Activated T-helper 2 cell treated with anti-CD3 and anti-CD28 coated beads, Interferon-gamma antibody, Interleukin-2, Interleukin-4, amounts not matched to agents 10 μg/mL and 5 μg/mL and 100 μg/mL, durations not matched to agents 14 hours and 24 hours and 36 hours (primary cell): ENCODE measurements around the gene SLC27A1. TPM values are rescaled to one million over a fixed set of nuclear protein-coding genes. Genes with fewer than 3 reads are reported as not detected.

ENCODE experiments used
- DNase-seq: peaks from one replicate; pipeline ENCODE4 v3.0.0; 2021; ENCODE audit warnings: low spot score
- H3K27ac Mint-ChIP-seq: one replicate; pipeline ENCODE4 v1.8.0; 2021; ENCODE audit warnings: mixed read lengths
- H3K27me3 Mint-ChIP-seq: one replicate; pipeline ENCODE4 v1.8.0; 2021; ENCODE audit warnings: low read depth, mixed read lengths
- H3K36me3 Mint-ChIP-seq: one replicate; pipeline ENCODE4 v1.8.0; 2021; ENCODE audit warnings: low read depth, mixed read lengths
- H3K4me1 Mint-ChIP-seq: one replicate; pipeline ENCODE4 v1.8.0; 2021; ENCODE audit warnings: low read depth, mixed read lengths
- H3K4me3 Mint-ChIP-seq: one replicate; pipeline ENCODE4 v1.8.0; 2021; ENCODE audit warnings: low read depth, mild to moderate bottlenecking, moderate library complexity, mixed read lengths
- H3K9me3 Mint-ChIP-seq: one replicate; pipeline ENCODE4 v1.8.0; 2021; ENCODE audit warnings: mixed read lengths
- intact Hi-C: fragments of 100-400 bp; cut with micrococcal nuclease; formaldehyde crosslinking; loops from one replicate; pipeline ENCODE4 v1.15.1; 2023
- total RNA-seq: library from RNA; stranded (reverse); gene quantifications from 2 replicates; pipeline ENCODE4 v1.2.3, GENCODE V29; 2022

The SLC27A1 gene
- total RNA-seq, 1 donor from 2014 or later = 3.1 TPM

DNA sequence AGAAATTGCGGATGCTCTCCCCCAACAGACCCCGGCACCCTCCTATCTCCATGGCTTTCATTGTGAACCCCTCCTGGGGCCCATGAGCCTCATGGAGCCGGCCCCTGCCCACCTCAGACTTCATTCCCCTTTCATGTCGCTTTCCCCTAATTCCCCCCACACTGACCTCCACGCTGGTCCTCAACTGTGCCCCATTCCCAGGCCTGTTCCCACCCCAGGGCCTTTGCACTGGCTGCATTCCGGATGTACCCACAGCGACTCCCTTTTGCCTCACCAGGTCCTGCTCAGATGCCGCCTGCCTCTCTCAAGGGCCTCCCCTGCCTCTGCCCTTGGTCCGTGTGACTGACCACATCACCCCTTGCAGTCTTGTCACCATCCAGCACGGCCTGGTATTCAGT is 13.3 kb downstream of the SLC27A1 start:
- DNase-seq = no peak
- intact Hi-C loops = no loop called here
- no peaks in the 10 kb centered on the region for H3K27me3 Mint-ChIP-seq
- no peaks in the 10 kb centered on the region for H3K9me3 Mint-ChIP-seq
- no peak overlapping the region for H3K4me3 Mint-ChIP-seq
- no peaks in the 10 kb centered on the region for H3K36me3 Mint-ChIP-seq
- no peak overlapping the region for H3K27ac Mint-ChIP-seq
- H3K4me1 Mint-ChIP-seq = no peaks in the 10 kb centered on the region

DNA sequence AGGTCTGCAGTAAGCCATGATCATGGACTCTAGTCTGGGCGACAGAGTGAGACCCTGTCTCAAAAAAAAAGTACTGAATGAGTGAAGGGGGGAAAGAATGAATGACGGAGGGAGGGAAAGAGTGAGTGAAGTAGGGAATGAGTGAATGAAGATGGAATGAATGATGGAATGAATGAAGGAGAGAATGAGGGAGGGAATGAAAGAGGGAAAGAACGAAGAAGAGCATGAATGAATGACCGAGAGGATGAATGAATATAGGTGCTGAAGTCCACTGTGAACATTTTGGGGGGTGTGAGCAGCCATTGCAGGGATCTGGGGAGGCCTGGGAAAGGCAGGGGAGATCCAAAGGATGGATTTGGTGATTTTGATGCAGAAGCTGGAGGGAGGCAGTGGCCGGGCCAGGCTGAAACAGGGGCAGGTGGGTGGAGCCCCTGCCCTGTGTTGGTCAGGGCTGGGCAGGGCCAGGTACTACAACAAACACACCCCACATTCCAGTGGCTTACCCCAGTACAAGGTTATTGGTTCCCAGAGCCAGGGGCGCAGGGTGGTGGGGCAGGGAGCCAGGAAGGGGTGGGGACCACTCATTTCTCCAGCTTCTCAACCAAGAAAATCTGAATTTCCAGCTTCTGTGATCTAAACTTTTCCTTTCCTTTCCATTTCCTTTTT is 14.3 kb downstream of the SLC27A1 start:
- H3K27ac Mint-ChIP-seq = no peak overlapping the region
- peaks cover 7% of the 10 kb centered on the region for H3K4me1 Mint-ChIP-seq
- intact Hi-C loops = no loop called here
- H3K9me3 Mint-ChIP-seq = no peaks in the 10 kb centered on the region
- no peaks in the 10 kb centered on the region for H3K27me3 Mint-ChIP-seq
- no peaks in the 10 kb centered on the region for H3K36me3 Mint-ChIP-seq
- DNase-seq = no peak
- no peak overlapping the region for H3K4me3 Mint-ChIP-seq

DNA sequence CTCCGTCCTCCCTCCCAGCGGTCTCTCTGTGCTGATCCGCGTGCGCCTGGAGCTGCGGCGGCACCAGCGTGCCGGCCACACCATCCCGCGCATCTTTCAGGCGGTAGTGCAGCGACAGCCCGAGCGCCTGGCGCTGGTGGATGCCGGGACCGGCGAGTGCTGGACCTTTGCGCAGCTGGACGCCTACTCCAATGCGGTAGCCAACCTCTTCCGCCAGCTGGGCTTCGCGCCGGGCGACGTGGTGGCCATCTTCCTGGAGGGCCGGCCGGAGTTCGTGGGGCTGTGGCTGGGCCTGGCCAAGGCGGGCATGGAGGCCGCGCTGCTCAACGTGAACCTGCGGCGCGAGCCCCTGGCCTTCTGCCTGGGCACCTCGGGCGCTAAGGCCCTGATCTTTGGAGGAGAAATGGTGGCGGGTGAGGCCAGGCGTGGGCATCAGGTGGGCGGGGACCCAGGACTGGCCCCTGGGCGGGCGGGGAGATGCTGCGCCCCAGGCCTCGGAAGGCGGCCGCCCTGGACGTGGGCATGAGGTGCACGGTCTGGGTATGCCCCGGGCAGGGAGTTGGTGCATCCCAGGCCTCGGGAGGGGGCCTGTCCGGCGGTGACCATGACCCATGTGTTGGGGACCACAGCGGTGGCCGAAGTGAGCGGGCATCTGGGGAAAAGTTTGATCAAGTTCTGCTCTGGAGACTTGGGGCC is 16.4 kb downstream of the SLC27A1 start:
- Mint-ChIP-seq H3K27me3 (no peaks in the 10 kb centered on the region), H3K9me3 (no peaks in the 10 kb centered on the region), H3K4me1 (peaks cover 17% of the 10 kb centered on the region), H3K36me3 (no peaks in the 10 kb centered on the region), H3K4me3 (no peak overlapping the region), H3K27ac (no peak overlapping the region)
- DNase-seq = no peak
- intact Hi-C loops = no loop called here

DNA sequence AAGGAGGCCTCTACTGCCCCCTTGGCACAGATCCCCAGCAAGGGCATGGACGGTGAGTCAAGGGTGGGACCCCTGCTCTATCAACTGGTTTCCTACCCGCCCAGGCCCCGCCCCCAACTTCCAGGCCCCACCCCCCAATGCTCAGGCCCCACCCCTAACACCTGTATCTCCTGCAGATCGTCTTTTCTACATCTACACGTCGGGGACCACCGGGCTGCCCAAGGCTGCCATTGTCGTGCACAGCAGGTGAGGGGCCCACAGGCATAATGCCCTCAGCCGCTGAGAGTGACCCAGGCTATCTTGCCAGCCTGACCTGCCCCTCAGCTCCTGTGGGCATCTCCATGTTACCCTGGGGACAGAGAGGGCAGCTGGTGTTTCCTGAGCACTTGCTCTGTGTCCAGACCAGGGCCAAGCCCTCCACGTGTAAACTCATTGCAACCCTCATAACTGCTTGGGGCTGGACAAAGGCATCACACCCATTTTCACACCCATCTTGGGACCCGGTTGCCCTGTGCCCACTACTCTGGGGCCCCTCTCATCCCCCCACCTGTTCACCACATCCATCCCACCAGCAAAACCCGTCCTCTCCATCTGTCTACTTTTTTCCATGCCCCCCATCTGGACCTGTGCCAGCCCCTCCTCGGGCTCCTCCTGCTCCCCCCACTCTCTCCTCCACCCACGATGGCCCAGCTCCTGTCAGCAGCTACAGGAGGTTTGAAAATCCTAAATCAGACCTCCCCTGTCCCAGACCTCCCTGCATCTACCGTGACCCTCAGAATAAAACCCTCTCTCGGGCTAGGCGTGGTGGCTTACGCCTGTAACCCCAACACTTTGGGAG is 17.2 kb downstream of the SLC27A1 start:
- H3K4me3 Mint-ChIP-seq = no peak overlapping the region
- H3K27me3 Mint-ChIP-seq = no peaks in the 10 kb centered on the region
- H3K9me3 Mint-ChIP-seq = no peaks in the 10 kb centered on the region
- H3K4me1 Mint-ChIP-seq = peaks cover 17% of the 10 kb centered on the region
- H3K36me3 Mint-ChIP-seq = no peaks in the 10 kb centered on the region
- no peak for DNase-seq
- intact Hi-C loops = no loop called here
- no peak overlapping the region for H3K27ac Mint-ChIP-seq

DNA sequence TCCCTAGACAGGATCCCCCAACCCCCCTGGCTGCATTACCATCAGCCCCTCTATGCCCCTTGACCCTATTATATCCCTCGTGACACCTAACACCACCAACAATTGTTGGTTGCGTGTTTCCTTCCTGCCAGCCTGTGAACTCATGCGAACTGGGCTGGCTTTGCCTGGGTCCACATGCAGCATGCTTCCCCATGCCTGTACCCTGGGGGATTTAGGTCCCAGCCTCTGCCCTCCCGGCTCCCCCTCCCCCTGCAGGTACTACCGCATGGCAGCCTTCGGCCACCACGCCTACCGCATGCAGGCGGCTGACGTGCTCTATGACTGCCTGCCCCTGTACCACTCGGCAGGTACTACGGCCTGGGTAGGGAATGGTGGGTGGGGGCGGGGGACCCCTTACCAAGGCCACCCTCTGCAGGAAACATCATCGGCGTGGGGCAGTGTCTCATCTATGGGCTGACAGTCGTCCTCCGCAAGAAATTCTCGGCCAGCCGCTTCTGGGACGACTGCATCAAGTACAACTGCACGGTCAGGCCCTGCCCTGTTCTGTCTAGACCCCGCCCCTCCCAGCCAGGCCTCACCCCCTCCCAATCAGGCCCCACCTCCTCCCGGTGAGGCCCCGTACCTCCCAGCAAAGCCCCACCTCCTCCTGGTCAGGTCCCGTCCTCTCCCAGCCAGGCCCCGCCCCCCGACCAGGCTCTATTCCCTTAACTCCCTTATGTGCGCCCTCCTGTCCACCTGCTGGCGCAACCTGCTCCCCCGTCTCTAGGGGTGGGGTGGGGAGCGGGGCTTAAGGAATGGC is 18.5 kb downstream of the SLC27A1 start:
- no peaks in the 10 kb centered on the region for H3K36me3 Mint-ChIP-seq
- H3K27me3 Mint-ChIP-seq = no peaks in the 10 kb centered on the region
- no peak overlapping the region for H3K4me3 Mint-ChIP-seq
- no peaks in the 10 kb centered on the region for H3K9me3 Mint-ChIP-seq
- peaks cover 17% of the 10 kb centered on the region for H3K4me1 Mint-ChIP-seq
- DNase-seq = peak; percentile 38
- intact Hi-C loops = no loop called here
- H3K27ac Mint-ChIP-seq = no peak overlapping the region

DNA sequence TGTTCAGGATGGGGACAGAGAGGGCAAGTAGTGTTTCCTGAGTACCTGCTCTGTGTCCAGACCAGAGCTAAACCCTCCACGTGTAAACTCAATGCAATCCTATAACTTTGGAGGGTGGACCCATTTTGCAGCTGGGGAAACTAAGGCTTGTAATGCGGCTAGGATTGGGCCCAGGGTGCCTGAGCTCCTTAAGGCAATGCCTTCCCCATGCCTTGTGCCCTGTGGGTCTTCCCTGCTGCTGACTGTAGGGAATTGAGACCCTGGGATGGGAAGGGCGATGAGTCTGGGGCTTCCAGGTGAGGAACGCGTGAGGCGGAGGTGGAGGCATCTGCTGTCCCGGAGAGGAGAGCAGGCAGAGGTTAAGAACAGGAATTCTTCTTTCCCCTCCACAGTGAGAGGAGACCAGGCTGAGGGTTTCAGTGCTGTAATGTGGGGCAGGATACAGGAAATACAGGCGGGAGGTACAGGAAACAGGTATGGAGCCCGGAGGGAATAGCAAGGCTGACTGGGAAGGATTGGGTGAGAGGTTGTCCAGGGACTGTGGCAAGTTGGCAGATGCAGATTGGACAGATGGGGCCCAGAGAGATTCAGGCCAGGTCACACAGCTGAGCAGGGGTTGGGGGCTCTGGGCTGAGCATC is 19.2 kb downstream of the SLC27A1 start:
- no peak overlapping the region for H3K27ac Mint-ChIP-seq
- H3K4me1 Mint-ChIP-seq = peaks cover 17% of the 10 kb centered on the region
- DNase-seq = no peak
- H3K9me3 Mint-ChIP-seq = no peaks in the 10 kb centered on the region
- H3K4me3 Mint-ChIP-seq = no peak overlapping the region
- H3K27me3 Mint-ChIP-seq = no peaks in the 10 kb centered on the region
- intact Hi-C loops = loop anchor here (10.0 kb wide), 1 partner anchor 65 kb away; the partner anchor contains the start of gene COLGALT1
- H3K36me3 Mint-ChIP-seq = no peaks in the 10 kb centered on the region

DNA sequence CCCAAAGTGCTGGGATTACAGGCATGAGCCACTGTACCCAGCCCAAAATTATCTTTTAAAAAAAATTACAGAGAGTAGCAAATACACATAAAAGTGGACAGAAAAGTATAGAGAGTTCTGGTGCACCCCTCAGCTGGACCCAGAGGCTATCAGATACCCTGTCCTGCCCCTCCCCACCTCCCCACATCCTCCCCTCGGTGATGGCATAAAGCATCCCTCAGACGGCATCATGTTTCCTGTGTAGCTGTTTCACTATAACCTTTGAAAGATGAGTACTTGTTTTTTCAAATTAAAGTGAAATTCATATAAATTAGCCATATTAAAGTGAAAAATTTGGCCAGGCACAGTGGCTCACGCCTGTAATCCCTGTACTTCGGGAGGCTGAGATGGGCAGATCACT is 20.1 kb downstream of the SLC27A1 start:
- no peak for DNase-seq
- Mint-ChIP-seq H3K9me3 (no peaks in the 10 kb centered on the region), H3K4me1 (peaks cover 17% of the 10 kb centered on the region), H3K27me3 (no peaks in the 10 kb centered on the region), H3K4me3 (no peak overlapping the region), H3K27ac (no peak overlapping the region), H3K36me3 (no peaks in the 10 kb centered on the region)
- intact Hi-C loops = loop anchor here (10.0 kb wide), 1 partner anchor 64 kb away; the partner anchor contains the start of gene COLGALT1

DNA sequence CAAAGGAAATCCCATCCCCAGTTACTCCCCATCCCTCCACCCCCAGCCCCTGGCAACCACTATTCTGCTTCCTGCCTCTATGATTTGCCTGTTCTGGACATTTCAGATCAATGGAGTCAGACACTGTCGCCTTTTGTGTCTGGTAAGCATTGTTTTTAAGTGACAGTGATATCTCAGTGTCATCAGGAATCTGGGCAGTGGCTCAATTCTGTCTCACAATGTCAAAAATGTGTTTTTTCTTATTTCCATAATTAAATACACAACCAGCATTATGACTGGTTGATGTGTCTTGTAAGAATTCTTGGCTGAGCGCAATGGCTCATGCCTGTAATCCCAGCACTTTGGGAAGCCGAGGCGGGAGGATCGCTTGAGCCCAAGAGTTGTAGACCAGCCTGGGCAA is 21.0 kb downstream of the SLC27A1 start:
- no peak overlapping the region for H3K27ac Mint-ChIP-seq
- no peak overlapping the region for H3K4me3 Mint-ChIP-seq
- peaks cover 19% of the 10 kb centered on the region for H3K4me1 Mint-ChIP-seq
- no peak for DNase-seq
- H3K36me3 Mint-ChIP-seq = no peaks in the 10 kb centered on the region
- intact Hi-C loops = loop anchor here (10.0 kb wide), 1 partner anchor 64 kb away; the partner anchor contains the start of gene COLGALT1
- no peaks in the 10 kb centered on the region for H3K9me3 Mint-ChIP-seq
- no peaks in the 10 kb centered on the region for H3K27me3 Mint-ChIP-seq

DNA sequence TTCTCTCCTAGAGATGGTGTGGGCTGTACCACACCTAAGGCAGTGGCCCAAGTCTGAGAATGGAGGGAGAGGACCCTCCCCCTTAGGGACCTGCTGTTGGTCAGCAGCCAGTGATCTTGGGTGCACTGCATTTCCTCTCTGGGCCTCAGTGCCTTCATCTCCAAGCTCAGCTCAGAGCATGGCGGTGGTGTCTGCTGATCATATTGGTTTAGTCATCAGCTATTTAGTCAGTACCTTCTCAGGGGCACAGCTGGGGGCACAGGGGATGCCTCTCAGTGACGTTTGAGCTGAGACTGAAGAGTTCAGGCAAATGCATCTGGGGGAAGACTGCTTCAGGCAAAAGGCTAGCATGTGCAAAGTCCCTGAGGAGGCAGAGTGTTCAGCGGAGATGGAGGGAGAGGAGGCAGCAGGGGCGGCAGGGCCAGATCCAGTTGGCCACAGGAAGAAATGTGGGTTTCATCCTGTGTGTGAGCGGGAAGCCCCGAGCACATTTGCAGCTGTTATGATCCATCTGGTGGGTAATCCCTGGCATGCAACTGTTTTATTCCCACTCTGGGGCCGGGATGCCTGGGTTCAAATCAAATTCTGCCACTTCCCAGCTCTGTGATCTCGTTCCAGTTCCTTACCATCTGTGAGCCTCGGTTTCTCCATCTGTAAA is 25.4 kb downstream of the SLC27A1 start:
- peaks cover 16% of the 10 kb centered on the region for H3K4me1 Mint-ChIP-seq
- no peak overlapping the region for H3K27ac Mint-ChIP-seq
- H3K27me3 Mint-ChIP-seq = no peaks in the 10 kb centered on the region
- DNase-seq = no peak
- no peak overlapping the region for H3K4me3 Mint-ChIP-seq
- intact Hi-C loops = loop anchor here (5.0 to 10.0 kb wide), 2 partner anchors 59 to 77 kb away; partner anchors contain the start of gene COLGALT1
- no peaks in the 10 kb centered on the region for H3K9me3 Mint-ChIP-seq
- H3K36me3 Mint-ChIP-seq = no peaks in the 10 kb centered on the region

DNA sequence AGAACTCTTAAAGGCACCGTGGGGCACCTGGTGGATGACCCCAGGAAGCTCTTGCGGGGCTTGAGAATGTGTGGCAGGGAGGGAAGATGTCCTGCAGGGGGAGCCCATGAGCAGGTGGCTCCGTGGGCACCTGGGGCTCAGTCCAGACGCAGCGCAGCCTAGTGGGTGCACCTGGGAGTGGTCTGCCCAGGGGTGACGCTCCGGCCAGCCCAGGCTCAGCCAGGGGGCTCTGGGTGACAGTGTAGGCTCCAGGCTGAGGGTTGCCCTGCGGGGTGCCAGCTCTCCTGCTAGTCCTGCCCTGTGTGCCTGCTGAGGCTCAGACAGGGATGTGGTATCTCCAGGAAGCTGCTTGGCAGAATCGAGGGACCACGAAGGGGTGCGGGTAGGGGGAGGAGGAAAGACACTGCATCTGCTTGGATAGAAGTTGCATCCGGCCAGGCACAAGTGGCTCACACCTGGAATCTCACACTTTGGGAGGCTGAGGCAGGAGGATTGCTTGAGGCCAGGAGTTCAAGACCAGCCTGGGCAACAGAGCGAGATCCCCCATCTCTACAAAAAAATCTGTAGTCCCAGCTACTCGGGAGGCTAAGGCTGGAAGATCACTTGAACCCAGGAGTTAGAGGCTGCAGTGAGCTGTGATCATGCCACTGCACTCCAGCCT is 26.1 kb downstream of the SLC27A1 start:
- Mint-ChIP-seq H3K9me3 (no peaks in the 10 kb centered on the region), H3K4me3 (no peak overlapping the region), H3K4me1 (peaks cover 14% of the 10 kb centered on the region), H3K36me3 (no peaks in the 10 kb centered on the region), H3K27me3 (no peaks in the 10 kb centered on the region), H3K27ac (no peak overlapping the region)
- intact Hi-C loops = loop anchor here (5.0 to 10.0 kb wide), 2 partner anchors 58 to 76 kb away; partner anchors contain the start of gene COLGALT1
- DNase-seq = peak; percentile 74

DNA sequence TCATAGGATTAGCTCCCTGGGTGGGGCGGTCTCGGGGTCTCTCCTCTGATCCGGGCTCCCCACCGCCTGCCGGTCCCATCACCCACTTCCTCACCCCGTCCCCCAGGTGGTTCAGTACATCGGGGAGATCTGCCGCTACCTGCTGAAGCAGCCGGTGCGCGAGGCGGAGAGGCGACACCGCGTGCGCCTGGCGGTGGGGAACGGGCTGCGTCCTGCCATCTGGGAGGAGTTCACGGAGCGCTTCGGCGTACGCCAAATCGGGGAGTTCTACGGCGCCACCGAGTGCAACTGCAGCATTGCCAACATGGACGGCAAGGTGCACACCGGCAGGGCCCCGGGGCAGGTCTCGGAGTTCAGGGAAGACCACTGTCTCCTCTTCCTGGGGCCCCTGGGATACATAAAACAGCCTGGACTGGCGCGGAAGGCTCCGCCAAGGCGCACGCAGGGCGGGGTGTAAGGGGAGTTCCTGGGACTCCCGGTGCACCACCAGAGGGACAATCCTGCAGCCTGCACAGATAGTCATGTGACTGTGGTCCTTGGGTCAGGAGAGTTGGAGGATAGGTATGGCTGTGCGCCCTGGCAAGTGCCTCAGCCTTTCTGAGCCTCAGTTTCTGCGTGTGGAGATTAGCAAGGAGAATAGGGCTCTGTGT is 26.9 kb downstream of the SLC27A1 start:
- no peak overlapping the region for H3K4me3 Mint-ChIP-seq
- intact Hi-C loops = loop anchor here (5.0 to 10.0 kb wide), 2 partner anchors 58 to 75 kb away; partner anchors contain the start of gene COLGALT1
- H3K27ac Mint-ChIP-seq = no peak overlapping the region
- no peaks in the 10 kb centered on the region for H3K27me3 Mint-ChIP-seq
- H3K36me3 Mint-ChIP-seq = no peaks in the 10 kb centered on the region
- H3K9me3 Mint-ChIP-seq = no peaks in the 10 kb centered on the region
- H3K4me1 Mint-ChIP-seq = peaks cover 14% of the 10 kb centered on the region
- DNase-seq = no peak
